Fibroblast of peridontal ligament (primary cell): Measurements from ENCODE around the gene RPP25L.

Experiments used
- DNase-seq: peaks from one replicate; pipeline ENCODE4 v3.0.0-alpha.2; 2010; ENCODE audit errors: extremely low read depth

Gene RPP25L

DNA sequence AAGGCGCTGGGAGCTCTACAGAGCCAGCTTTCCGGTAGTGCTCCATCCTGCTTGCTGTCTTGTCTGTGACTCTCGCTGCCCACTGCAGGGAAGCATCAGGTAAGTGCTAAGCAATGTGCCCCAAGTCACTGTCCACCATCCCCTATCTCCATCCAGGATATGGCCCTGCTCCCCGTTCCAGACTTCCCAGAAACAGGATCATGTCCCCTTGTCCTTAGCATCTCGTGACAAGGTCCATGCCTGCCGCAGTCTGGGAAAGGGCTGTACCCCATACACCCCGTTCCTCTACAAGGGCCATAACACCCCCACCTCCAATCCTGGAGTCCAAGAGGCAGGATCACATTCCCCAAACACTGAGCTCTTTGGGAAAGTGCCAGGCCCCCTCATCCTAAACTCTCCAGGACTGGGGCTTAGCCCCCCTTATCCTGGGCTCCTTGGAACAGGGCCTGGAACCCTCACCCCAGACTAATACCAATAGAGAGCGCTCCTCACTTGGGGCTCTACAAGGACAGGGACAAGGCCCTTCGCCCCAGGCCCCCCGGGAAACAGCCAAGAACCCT lies 566 bp downstream of the RPP25L start:
- no peak for DNase-seq

DNA sequence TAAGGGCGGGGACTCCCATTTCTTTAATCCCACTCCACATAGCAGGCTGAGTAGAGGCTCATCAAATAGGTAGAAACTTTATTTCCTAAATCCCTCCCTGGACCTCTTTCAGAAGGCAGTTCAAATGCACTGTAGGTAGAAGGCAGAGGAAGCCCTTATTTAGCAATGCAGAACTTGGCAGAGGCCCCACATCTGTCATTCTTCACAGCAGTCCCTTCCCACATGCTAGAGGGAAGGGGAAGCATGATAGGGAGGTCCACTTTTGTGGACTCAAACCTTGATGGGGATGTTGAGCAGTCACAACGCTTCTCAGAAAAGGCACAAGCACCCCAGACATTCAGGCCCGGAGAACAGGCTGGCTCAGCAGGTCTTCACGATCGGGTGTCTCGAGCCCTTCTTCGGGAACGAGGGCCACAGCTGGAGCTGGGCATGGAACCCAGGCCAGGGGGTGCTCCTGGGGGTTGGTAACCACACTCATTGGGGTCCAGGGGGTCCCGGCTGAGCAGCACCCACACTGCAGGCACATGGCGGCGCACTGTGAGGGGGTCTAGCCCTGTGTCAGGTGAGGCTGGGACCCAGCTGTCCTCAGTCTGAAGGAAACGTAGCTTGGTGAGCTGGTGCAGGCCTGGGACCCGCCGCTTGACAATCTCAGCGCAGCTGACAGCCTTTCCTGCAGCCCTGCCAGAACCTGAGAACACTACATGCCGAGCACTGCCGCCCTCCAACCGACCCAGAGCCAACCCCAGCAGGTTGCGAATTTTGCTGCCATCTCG lies 1.3 kb downstream of the RPP25L start:
- DNase-seq = no peak

DNA sequence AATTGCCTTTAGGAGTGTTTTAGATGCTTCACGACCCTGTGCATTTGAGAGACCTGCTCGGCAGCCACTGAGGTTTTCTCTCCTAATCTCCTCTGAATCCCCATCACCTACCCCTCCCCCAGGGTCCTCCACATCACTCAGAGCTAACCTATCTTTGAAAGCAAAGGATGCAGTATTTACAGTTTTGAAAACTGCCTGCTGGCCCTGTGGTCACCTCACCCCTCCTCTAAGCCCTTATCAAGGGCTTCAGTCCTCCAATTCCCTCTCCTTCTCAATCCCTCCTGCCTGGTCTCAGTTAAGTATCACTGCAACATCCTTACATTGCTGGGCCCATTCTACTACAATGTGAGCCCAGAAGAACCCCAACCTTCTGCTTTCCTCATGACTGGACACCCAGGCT lies 4.6 kb downstream of the RPP25L start:
- no peak for DNase-seq

DNA sequence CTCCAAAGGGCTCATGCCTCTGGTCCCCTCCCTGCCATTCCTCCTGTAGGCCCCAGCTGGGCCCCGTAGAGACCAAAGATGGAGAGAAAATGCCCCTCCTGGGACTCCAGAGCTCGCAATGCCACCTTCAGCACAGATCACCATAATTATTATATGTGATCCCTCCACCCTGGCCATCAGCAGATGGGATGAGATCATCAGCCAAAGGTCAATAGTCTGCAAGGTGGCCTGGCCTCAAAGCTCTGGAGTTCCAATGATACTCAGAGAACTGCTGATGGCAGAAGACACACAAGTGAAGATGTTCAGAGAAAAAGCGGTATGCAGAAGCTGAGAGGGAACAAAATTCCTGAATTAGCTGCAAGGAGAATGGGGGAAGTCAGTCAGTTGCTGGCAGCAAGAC lies 5.0 kb downstream of the RPP25L start:
- no peak for DNase-seq

DNA sequence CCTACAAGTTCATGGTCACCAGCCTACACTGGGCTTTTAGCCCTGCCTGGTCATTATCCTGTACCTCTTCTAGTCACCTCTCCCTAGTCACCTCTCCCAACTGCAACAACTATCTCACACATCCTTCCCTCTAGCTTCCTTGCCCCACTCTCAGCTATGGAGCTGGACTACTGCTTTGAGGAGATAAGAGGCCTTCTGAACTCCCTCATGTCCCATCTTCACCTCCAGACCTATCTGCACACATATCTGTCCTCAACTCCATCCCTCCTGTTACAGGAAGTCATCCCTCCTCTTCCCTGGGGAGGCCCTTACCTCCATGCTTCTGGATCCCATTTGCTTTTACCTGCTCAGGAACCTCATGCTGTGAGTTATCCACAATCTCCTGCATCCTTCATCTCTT lies 5.7 kb downstream of the RPP25L start:
- DNase-seq = no peak

DNA sequence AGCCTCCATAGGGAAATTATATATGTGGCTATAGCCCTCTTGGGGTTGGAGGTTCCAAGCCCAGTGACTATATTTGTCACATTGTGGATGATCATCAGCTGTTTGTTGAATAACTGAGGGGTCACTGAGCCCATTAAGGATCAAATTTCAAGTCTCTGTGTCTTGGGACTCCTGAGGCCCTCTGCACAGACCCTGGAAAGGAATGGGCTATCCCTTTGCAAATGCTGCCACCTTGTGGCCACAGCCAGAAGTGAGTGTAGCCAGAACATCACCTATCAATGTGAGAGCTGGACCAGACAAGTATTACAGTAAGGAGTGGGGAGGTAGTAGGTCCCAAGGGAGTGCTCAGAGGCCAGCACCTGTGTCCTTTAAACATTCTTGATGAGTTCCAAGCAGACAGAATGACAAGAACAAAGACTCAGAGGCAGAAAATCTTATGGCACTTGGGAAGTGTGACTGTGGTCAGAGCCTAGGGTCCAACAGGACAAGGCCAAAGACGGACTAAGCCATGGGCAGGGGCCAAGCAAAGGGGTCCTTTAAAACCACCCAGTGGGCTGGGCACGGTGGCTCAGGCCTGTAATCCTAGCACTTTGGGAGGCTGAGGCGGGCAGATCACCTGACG lies 8.2 kb downstream of the RPP25L start:
- peak; percentile 66 for DNase-seq

DNA sequence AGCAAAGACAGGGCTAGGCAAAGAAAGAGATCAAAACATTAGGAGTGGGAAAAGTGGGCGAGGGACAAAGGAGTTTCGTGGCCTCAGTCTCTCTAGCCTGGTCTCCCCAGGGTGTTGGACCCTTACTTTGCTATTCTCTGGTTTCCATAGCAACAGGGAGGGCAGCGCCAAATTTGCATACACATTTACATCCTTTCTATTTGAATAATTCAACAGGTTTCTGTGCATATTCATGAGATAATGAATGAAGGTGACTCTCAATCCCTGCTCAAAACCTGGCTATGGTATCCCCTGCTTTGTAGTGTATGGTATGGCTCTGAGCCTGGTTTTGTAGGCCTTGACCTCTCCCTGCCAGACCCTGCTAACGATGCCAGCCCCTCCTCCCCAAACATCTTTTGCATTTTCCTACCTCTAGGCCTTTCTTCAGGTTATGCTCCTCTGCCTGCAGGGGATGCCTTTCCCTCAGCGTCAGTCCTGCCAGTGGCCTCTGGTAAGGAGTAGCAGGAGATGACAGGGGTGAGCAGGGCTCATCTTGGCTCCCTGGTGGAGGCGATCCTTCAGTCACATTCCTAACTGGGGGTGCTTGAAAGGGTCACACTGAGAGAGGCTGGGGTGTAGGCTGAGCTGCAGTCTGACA lies 9.8 kb downstream of the RPP25L start:
- DNase-seq = no peak

DNA sequence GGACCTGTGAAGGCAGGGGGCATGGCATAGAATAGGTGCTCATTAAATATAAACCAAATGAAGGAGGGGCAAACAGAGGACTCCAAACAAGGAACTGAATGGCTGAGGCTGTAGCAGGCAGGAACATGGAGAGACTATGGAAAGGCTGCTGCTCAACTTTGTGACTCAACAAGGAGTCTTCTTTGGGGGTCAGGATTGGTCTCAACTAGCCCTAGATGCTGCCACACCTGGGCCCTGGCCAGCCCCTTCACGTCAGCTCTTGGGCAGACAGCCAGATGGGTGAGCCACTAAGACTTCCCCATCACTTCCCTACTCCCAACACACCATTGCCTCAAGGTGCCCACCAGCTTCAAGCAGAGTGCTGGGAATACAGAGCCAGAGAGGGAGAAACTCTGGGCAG lies 11.0 kb downstream of the RPP25L start:
- DNase-seq = no peak

DNA sequence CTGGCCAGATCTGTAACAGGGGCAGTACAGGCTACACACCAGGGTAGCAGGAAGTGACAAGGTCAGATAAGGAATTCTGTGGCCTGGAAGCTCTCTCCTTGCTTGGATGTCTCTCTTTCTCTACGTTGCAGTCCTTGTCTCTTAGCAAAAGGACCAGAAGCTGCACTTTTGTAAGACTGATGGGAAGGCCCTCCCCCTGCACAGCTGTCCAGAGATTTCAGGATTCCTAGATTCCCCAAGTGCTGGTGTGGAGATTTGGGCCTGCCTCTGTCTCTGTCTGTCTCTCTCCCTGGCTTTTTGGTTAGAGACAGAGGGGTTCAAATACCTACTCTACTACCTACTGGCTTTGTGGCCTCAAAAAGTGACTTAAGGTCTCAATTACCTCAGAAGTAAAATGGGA lies 12.4 kb downstream of the RPP25L start:
- no peak for DNase-seq

DNA sequence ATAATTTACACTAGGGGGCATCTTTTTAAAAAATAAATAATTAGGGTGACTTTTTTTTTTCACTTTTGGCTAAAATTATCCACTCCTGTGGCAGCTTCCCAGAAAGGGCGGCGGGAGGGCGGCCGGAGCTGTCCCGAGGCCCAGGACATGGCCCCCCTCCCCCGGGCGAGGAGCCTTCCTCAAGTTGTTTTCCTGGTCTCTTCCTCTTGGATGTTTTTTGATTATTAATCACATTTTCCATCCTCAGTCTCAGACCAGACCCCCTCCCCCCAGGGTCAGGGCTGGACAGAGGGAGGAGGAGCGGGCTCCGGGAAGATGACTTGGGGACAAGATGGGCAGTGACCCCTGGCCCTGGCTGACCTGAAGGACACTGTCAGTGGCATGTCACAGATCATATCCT lies 17.7 kb downstream of the RPP25L start:
- DNase-seq = no peak

DNA sequence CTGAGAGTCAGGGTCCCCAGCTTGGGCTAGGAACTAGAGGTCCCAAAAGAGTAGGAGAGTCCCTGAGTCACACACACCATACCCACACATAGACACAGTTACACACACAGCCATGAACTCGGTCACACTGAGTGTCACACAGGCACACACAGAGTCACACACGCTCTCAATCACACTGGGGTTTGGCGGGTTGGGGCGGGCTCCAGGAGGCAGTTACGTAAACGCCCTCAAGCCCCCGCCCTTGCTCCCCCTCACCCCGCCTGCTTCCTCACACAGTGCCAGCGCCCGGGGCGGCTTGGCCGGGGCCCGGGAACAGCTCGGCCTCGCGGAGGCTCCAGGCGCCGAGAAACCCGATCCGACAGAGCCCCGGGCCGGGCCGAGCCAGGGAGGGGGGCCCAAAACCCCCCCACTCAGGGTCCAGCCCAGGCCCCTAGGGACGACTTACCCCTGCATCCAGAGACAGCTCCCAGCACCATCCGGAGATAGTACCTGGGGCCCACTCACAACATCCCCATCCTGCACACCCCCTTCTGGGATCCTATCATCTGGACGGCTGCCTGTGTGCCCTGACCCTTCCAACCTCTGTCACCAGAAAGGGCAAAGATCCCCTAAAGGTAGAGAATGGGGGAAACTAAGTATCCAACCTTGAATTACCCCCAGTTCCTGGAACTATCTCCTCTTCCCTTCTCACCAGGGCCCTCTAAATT lies 18.8 kb downstream of the RPP25L start:
- DNase-seq = no peak

DNA sequence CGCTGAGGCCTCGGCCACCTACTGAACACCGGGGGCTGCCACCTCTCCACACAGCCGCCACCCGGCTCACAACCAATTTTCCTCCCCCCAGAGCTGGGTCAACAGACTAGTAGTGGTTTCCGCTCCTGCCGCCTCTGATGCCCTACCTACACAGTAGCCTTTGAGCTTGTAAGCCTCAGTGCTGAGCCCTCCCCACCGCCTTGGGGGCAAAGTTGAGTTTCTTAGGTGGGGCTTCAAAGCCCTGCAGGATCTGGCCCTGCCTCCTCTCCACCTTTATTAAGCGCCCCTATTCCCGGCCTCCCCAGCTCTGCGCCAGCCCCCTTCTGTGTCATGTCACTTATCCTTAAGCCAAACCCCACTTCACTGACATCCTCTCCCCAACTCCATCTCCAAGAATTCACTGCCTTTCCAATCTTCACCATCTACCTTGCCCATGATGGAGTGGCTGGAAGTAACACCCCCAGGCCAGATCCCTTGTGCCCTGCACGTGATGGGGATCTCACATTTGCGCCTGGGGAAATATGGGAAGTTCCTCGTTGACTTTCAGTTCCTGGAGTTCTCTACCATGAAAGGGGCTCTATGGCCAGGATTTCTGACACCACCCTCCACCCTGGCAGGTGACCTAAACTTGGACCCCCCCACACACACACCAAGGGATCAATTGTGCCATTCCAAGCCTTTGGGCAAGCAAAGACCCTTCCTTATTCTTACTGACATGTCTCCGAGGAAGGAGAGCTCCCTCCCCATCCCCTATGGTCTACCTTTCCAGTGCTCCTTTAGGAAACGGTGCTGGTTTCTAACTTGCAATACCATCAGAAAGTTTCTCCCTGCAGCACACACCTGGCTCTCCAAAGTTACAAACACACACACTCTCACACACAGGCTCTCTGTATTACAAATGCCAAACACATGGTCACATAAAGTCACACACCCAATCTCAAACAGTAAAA lies 19.7 kb downstream of the RPP25L start:
- DNase-seq = no peak

DNA sequence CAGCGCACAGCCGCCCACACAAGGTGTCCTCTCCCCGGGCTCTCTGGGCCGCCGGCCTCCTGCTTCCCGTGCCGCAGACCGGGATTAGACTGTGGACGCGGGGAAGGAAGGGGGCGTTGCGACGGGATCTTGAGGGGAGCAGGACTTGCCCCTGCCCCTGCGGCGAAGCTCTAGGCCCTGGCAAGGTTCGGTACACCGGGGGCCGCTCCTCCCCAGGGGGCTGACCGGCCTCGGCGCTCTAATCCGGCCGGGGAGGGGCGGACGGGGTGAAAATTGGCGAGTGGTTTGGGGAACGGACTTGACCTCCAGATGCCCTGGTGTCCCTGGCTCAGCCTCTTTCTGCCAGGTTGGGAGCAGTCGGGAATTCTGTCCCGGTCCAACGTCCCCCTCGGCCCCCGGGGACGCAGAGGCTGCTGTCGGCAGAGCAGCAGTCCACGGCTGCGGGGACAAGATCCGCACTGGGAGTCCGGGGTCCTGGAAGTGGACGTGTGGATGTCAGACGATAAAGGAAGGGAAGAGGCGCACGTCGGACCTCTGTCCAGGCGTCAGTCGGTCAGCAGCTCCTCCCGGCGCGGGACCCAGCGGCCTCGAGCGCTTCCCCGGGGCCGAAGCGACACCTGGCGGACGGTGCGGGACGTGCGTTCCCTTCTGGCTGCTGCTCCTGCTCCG lies 20.5 kb downstream of the RPP25L start:
- peak; percentile 66 for DNase-seq

DNA sequence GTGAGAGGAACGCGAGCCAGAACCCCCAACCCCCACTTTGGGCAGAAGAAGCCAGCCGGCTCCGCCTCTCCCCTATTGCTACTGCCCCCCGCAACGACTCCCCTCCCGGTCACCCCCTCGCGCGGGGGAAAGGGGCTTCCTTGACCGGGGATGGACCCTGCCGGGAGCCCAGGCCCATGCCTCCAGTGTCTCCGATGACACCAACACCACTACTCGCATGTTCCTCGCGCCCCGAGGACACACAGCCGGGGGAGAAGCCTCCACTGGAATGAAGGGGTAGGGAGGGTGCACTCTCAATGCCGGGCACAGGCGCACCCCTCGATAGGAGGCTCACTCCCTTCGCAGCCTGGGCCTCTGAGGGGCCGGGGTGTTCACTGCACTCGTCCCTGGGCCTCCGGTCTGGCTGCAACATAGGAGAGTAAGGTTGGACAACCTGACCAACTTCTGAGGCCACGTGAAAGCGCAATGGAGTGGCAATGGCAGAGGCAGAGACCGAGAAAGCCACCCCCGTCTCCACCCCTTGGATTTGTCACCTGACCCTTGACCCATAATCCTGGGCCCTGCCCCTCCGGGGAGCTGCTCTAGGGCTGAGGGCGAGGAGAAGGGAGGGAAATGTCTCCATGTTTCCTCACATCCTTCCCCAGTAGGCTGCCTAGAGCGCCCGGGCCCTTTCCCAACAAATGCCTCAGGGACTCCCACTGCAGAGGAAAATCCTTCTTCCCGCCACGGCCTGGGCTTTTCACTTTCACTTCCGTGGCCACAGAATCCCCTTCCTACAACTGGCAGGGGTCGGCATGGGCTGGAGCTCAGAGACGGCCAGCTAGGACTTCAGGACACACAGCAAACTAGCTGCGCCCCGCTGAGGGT lies 21.3 kb downstream of the RPP25L start:
- no peak for DNase-seq

DNA sequence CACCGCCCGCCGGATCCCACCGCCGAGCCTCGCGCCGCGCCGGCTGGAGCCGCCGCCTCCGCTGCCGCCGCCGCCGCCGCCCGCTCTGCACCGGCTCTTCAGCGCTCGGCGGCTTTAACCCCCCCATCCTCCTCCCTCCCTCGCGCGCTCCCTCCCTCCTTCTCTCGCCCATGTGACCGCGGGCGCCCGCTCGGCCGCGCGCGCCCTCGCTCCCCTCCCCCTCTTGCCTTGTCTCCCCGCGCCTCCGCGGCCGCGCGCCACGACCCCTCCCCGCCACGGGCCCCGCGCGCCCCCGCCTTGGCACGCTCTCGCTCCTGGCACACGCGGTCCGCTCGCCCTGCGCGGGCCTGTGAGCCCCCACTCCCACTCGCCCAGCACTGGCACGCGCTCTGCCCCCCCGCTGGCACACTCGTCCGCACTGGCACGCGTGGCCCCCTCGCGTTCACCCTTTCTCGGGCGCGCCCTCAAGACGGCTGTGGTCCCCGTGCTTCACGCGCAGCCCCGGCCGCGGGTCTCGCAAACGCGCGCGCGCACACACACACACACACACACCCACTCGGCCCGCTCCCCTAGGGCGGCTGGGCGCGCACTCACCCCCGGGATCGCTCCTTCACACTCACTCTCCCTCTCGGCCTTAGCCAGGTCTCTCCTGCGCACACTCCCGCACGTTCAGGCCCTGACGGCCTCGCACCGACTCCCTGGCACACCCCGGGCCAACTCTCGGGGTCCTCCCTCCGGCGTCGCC lies 22.1 kb downstream of the RPP25L start, which contains the start of gene CNTFR:
CNTFR (minus strand) TSS at position 89 of the 745 bp plus-strand sequence. CDS start 20,743 bp downstream, outside the sequence.
- DNase-seq = no peak

DNA sequence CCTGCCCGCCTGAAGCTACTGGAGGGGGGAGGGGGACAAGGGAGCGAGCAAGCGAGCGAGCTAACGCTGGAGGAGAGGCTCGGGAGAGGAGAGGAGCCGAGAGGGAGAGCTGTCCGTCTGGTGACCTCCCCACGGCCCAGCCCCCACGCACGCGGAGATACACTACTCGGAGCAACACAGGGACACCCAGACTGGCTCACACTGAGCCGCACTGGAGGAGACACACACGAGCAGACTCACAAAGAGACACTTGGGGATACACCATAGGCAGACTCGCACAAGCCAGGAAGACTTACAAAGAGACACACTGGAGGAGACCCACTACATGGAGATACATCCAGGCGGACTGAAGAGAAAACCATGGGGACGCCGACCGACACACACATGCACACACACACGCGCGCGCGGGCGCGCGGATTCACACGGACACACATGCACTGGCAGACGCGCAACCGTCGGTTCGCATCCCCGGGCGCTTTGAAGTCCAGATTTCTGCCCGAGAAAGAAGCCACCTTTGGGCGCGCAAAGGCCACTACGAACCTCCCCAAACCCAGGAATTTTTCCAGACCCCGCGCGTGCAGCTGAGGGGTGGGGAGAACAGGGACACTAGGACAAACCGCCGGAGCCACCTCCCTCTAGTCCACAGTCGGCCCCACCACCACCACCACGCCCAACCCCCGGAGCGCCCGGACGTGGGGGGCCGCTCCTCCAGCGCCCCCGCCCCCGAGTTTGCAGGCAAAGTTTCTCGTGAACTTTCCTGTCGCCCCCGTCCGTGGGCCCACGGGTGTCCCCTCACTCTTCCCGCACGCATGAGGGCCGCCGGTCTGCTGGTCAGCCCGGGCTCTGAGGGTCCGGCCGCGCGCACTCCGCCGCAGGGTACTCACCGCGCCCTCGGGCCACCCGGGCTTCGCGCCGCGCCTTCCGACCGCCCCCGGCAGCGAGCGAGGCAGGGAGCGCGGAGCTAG lies 22.9 kb downstream of the RPP25L start:
- no peak for DNase-seq

DNA sequence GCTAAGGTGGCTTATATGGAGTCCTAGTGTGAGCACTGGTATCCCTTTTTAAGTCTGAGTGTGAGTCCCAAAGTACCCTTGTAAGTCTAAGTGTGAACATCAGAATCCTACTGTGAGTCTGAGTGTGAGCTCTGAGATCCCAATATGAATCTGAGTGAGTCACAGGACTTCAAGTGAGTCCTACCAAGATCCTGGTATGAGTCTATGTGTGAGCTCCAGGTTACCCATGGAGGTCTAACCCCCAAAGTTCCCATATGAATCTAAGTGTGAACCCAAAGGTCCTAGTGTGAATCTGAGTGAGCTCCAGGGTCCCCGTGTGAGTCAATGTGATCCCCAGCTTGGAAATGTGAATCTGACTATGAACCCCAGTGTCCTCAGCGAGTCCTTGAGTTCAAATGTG lies 24.6 kb downstream of the RPP25L start:
- no peak for DNase-seq
